Liver (tissue), 3 donors: ENCODE results near the gene RBM34.

Source experiments
- FOXA1 ChIP-seq: IDR thresholded peaks from 2 replicates; pipeline ENCODE4 v1.6.1; 2016; ENCODE audit warnings: antibody characterized with exemption
- GABPA ChIP-seq, 2 donors: IDR thresholded peaks in 1 of 2; conservative IDR thresholded peaks in 1 of 2; 2 replicates each; pipeline ENCODE4 v1.6.1; 2016; ENCODE audit warnings: antibody characterized with exemption in 2 of 2, mild to moderate bottlenecking in 1 of 2, moderate library complexity in 1 of 2
- JUND ChIP-seq, 2 donors: IDR thresholded peaks; 2 replicates each; pipeline ENCODE4 v1.6.1; 2016; ENCODE audit warnings: antibody characterized with exemption in 2 of 2
- RAD21 ChIP-seq, 2 donors: IDR thresholded peaks; 2 replicates each; pipeline ENCODE4 v1.6.1; 2016; ENCODE audit warnings: antibody characterized with exemption in 2 of 2, mild to moderate bottlenecking in 2 of 2
- TF ChIP-seq, protein P1 (sequence below): fragments of 150-350 bp; IDR thresholded peaks from 2 replicates; pipeline ENCODE4 v1.5.1; 2017; ENCODE audit warnings: improper control_type of control experiment, low read depth, low read length; ENCODE audit not compliant: missing input control
- TF ChIP-seq, protein P2 (sequence below): IDR thresholded peaks from 2 replicates; pipeline ENCODE4 v1.6.1; 2016; ENCODE audit warnings: antibody characterized with exemption, mild to moderate bottlenecking
- TF ChIP-seq, protein P3 (sequence below): IDR thresholded peaks from 2 replicates; pipeline ENCODE4 v1.6.1; 2016; ENCODE audit warnings: antibody characterized with exemption
- TF ChIP-seq, protein P4 (sequence below): IDR thresholded peaks from 2 replicates; pipeline ENCODE4 v1.6.1; 2016; ENCODE audit warnings: antibody characterized with exemption
- donor health status: healthy.
- donor health status: healthy.

DNA sequence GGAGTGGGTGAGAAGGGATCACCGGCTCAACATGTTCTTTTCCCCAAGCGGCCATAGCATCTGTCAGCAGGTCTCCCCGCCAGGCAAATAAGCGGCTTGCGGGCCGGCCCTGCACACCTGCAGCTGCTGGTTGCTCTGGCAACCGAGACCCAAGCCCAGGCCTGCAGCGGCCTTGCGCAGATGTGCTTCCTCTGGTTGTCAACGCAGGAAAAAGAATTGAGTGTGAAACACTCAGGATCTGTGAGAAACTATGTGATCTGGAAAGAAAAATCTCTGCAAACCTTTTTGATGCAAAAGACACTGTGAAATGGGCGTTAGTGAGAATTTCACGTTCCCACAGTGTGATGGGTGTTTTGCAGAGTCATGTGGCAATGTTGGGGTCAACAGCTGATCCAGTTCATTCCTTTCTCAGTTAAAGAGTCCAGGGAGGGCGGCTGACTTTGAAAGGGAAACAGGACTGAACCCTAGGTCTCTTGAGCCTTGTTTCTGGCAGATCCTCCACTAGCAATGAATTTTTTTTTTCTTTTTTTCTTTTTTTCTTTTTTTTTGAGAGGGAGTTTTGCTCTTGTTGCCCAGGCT is 60.8 kb downstream of the RBM34 start:
- TF ChIP-seq, protein P1, sequence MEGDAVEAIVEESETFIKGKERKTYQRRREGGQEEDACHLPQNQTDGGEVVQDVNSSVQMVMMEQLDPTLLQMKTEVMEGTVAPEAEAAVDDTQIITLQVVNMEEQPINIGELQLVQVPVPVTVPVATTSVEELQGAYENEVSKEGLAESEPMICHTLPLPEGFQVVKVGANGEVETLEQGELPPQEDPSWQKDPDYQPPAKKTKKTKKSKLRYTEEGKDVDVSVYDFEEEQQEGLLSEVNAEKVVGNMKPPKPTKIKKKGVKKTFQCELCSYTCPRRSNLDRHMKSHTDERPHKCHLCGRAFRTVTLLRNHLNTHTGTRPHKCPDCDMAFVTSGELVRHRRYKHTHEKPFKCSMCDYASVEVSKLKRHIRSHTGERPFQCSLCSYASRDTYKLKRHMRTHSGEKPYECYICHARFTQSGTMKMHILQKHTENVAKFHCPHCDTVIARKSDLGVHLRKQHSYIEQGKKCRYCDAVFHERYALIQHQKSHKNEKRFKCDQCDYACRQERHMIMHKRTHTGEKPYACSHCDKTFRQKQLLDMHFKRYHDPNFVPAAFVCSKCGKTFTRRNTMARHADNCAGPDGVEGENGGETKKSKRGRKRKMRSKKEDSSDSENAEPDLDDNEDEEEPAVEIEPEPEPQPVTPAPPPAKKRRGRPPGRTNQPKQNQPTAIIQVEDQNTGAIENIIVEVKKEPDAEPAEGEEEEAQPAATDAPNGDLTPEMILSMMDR: no peak
- TF ChIP-seq, protein P2, sequence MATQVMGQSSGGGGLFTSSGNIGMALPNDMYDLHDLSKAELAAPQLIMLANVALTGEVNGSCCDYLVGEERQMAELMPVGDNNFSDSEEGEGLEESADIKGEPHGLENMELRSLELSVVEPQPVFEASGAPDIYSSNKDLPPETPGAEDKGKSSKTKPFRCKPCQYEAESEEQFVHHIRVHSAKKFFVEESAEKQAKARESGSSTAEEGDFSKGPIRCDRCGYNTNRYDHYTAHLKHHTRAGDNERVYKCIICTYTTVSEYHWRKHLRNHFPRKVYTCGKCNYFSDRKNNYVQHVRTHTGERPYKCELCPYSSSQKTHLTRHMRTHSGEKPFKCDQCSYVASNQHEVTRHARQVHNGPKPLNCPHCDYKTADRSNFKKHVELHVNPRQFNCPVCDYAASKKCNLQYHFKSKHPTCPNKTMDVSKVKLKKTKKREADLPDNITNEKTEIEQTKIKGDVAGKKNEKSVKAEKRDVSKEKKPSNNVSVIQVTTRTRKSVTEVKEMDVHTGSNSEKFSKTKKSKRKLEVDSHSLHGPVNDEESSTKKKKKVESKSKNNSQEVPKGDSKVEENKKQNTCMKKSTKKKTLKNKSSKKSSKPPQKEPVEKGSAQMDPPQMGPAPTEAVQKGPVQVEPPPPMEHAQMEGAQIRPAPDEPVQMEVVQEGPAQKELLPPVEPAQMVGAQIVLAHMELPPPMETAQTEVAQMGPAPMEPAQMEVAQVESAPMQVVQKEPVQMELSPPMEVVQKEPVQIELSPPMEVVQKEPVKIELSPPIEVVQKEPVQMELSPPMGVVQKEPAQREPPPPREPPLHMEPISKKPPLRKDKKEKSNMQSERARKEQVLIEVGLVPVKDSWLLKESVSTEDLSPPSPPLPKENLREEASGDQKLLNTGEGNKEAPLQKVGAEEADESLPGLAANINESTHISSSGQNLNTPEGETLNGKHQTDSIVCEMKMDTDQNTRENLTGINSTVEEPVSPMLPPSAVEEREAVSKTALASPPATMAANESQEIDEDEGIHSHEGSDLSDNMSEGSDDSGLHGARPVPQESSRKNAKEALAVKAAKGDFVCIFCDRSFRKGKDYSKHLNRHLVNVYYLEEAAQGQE: no peak
- TF ChIP-seq, protein P3, sequence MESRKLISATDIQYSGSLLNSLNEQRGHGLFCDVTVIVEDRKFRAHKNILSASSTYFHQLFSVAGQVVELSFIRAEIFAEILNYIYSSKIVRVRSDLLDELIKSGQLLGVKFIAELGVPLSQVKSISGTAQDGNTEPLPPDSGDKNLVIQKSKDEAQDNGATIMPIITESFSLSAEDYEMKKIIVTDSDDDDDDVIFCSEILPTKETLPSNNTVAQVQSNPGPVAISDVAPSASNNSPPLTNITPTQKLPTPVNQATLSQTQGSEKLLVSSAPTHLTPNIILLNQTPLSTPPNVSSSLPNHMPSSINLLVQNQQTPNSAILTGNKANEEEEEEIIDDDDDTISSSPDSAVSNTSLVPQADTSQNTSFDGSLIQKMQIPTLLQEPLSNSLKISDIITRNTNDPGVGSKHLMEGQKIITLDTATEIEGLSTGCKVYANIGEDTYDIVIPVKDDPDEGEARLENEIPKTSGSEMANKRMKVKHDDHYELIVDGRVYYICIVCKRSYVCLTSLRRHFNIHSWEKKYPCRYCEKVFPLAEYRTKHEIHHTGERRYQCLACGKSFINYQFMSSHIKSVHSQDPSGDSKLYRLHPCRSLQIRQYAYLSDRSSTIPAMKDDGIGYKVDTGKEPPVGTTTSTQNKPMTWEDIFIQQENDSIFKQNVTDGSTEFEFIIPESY: no peak
- TF ChIP-seq, protein P4, sequence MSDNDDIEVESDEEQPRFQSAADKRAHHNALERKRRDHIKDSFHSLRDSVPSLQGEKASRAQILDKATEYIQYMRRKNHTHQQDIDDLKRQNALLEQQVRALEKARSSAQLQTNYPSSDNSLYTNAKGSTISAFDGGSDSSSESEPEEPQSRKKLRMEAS: no peak
- TF ChIP-seq FOXA1 (no peak), RAD21 (IDR thresholded peaks at IDR 0.05) (no peak), JUND (IDR thresholded peaks at IDR 0.05) (no peak), GABPA (IDR thresholded peaks at IDR 0.05 in 1 of 2, conservative IDR thresholded peaks at IDR 0.05 in 1 of 2) (no peak)
